ENCODE data around the gene ARL13B.

DNA sequence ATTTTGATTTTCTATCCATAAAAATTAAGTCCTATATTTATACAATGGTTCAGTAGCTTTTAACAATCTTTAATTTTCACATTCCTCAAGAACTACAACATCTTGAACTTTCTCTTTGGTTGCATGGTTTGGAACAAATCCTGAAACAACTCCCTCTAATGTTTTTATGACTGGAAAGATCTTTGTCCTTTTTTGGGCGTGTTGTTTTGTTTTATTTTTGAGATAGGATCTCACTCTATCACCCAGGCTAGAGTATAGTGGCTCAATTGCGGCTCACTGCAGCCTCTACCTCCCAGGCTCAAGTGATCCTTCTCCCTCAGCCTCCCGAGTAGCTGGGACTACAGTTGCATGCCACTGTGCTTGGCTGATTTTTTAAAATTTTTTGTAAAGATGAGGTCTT is 44.4 kb downstream of the ARL13B start:
- TF ChIP-seq, protein P1, sequence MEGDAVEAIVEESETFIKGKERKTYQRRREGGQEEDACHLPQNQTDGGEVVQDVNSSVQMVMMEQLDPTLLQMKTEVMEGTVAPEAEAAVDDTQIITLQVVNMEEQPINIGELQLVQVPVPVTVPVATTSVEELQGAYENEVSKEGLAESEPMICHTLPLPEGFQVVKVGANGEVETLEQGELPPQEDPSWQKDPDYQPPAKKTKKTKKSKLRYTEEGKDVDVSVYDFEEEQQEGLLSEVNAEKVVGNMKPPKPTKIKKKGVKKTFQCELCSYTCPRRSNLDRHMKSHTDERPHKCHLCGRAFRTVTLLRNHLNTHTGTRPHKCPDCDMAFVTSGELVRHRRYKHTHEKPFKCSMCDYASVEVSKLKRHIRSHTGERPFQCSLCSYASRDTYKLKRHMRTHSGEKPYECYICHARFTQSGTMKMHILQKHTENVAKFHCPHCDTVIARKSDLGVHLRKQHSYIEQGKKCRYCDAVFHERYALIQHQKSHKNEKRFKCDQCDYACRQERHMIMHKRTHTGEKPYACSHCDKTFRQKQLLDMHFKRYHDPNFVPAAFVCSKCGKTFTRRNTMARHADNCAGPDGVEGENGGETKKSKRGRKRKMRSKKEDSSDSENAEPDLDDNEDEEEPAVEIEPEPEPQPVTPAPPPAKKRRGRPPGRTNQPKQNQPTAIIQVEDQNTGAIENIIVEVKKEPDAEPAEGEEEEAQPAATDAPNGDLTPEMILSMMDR (IDR thresholded peaks at IDR 0.05): no peak
- no peak for TF ChIP-seq POLR2A (IDR thresholded peaks at IDR 0.05)
